Measurements from ENCODE around the gene SOCS4.
"Not testable (repeated sequence)": the region's sequence is repeated elsewhere in the genome, so short reads cannot be mapped to it uniquely, and the experiment has no call there.

Gene SOCS4

GRCh38 chr14:55053500-55053899, 26.5 kb downstream of the SOCS4 start:
- H3K79me2 ChIP-seq, result peaks cover 35% of the 10 kb centered on the region
- H3K27me3 ChIP-seq (ENCODE audit: control insufficient read depth, insufficient read depth, low read length), result no peaks in the 10 kb centered on the region
- no peaks in the 10 kb centered on the region for H3K36me3 ChIP-seq (ENCODE audit: control insufficient read depth, insufficient read depth, low read length)
- TF ChIP-seq CTCF (IDR thresholded peaks at IDR 0.05), result no peak
- H3K9ac ChIP-seq, result no peak overlapping the region
- no peak overlapping the region for H3K4me3 ChIP-seq (ENCODE audit: low read depth, low read length)
- H3K27ac ChIP-seq, result no peak overlapping the region
- H3K4me1 ChIP-seq, result peaks cover 3% of the 10 kb centered on the region
- H3K9me3 ChIP-seq (ENCODE audit: control insufficient read depth, low read length), result no peaks in the 10 kb centered on the region
- H3K4me2 ChIP-seq (ENCODE audit: low read length), result no peak overlapping the region
- no peak overlapping the region for H2AFZ ChIP-seq

GRCh38 chr14:55054098-55054497, 27.1 kb downstream of the SOCS4 start:
- Histone ChIP-seq H3K27me3 (ENCODE audit: control insufficient read depth, insufficient read depth, low read length) (no peaks in the 10 kb centered on the region), H3K9ac (no peak overlapping the region), H2AFZ (no peak overlapping the region), H3K79me2 (peaks cover 35% of the 10 kb centered on the region), H3K4me2 (ENCODE audit: low read length) (no peak overlapping the region), H3K36me3 (ENCODE audit: control insufficient read depth, insufficient read depth, low read length) (no peaks in the 10 kb centered on the region), H3K4me1 (peaks cover 3% of the 10 kb centered on the region), H3K27ac (no peak overlapping the region), H3K9me3 (ENCODE audit: control insufficient read depth, low read length) (no peaks in the 10 kb centered on the region), H3K4me3 (ENCODE audit: low read depth, low read length) (no peak overlapping the region)
- no peak for TF ChIP-seq CTCF (IDR thresholded peaks at IDR 0.05)

- Histone ChIP-seq H3K4me1 (no peaks in the 10 kb centered on the region), H3K9me3 (ENCODE audit: control insufficient read depth, low read length) (no peaks in the 10 kb centered on the region), H3K4me3 (ENCODE audit: low read depth, low read length) (no peak overlapping the region), H2AFZ (no peak overlapping the region), H3K27me3 (ENCODE audit: control insufficient read depth, insufficient read depth, low read length) (no peaks in the 10 kb centered on the region), H3K36me3 (ENCODE audit: control insufficient read depth, insufficient read depth, low read length) (no peaks in the 10 kb centered on the region), H3K79me2 (peaks cover 32% of the 10 kb centered on the region), H3K4me2 (ENCODE audit: low read length) (no peak overlapping the region), H3K27ac (no peak overlapping the region), H3K9ac (no peak overlapping the region)
- TF ChIP-seq CTCF (IDR thresholded peaks at IDR 0.05), result no peak
These were observed 30.9 kb downstream of the SOCS4 start for GRCh38 chr14:55057919-55058318.

GRCh38 chr14:55059333-55059732, 32.3 kb downstream of the SOCS4 start:
- Histone ChIP-seq H3K27me3 (ENCODE audit: control insufficient read depth, insufficient read depth, low read length) (no peaks in the 10 kb centered on the region), H3K27ac (no peak overlapping the region), H3K36me3 (ENCODE audit: control insufficient read depth, insufficient read depth, low read length) (no peaks in the 10 kb centered on the region), H2AFZ (no peak overlapping the region), H3K4me3 (ENCODE audit: low read depth, low read length) (no peak overlapping the region), H3K4me1 (no peaks in the 10 kb centered on the region), H3K79me2 (peaks cover 22% of the 10 kb centered on the region), H3K9me3 (ENCODE audit: control insufficient read depth, low read length) (no peaks in the 10 kb centered on the region), H3K9ac (no peak overlapping the region), H3K4me2 (ENCODE audit: low read length) (no peak overlapping the region)
- TF ChIP-seq CTCF (IDR thresholded peaks at IDR 0.05), result no peak

- Histone ChIP-seq H3K36me3 (ENCODE audit: control insufficient read depth, insufficient read depth, low read length) (no peaks in the 10 kb centered on the region), H3K27ac (no peak overlapping the region), H3K27me3 (ENCODE audit: control insufficient read depth, insufficient read depth, low read length) (no peaks in the 10 kb centered on the region), H3K79me2 (peaks cover 11% of the 10 kb centered on the region), H3K9me3 (ENCODE audit: control insufficient read depth, low read length) (no peaks in the 10 kb centered on the region), H3K9ac (no peak overlapping the region), H3K4me1 (peaks cover 3% of the 10 kb centered on the region), H3K4me3 (ENCODE audit: low read depth, low read length) (no peak overlapping the region), H3K4me2 (ENCODE audit: low read length) (no peak overlapping the region), H2AFZ (no peak overlapping the region)
- TF ChIP-seq CTCF (IDR thresholded peaks at IDR 0.05), result no peak
These were observed 35.7 kb downstream of the SOCS4 start for GRCh38 chr14:55062517-55063351.

GRCh38 chr14:55064896-55065295, 37.9 kb downstream of the SOCS4 start:
- not testable (repeated sequence) for H3K27ac ChIP-seq; H3K4me3 ChIP-seq (ENCODE audit: low read depth, low read length); H3K36me3 ChIP-seq (ENCODE audit: control insufficient read depth, insufficient read depth, low read length); H3K9me3 ChIP-seq (ENCODE audit: control insufficient read depth, low read length); H3K9ac ChIP-seq; H3K4me1 ChIP-seq; H3K79me2 ChIP-seq; H2AFZ ChIP-seq; H3K27me3 ChIP-seq (ENCODE audit: control insufficient read depth, insufficient read depth, low read length); H3K4me2 ChIP-seq (ENCODE audit: low read length)
